Fibroblast of gingiva (primary cell): ENCODE results near the gene CYLD.

Experiments
- DNase-seq: peaks from one replicate; pipeline ENCODE4 v3.0.0-alpha.2; 2011; ENCODE audit warnings: low read depth

The CYLD gene

GRCh38 chr16:50781043-50781442, 39.2 kb downstream of the CYLD start:
- no peak for DNase-seq

GRCh38 chr16:50781518-50781917, 39.6 kb downstream of the CYLD start:
- no peak for DNase-seq

- no peak for DNase-seq
Observed at GRCh38 chr16:50789757-50790156, 47.9 kb downstream of the CYLD start.

GRCh38 chr16:50791522-50791921, 49.6 kb downstream of the CYLD start:
- no peak for DNase-seq

- no peak for DNase-seq
Observed at GRCh38 chr16:50796829-50797228, 54.9 kb downstream of the CYLD start.

- no peak for DNase-seq
Observed at GRCh38 chr16:50797456-50797855, 55.6 kb downstream of the CYLD start.

- DNase-seq = no peak
Observed at GRCh38 chr16:50800074-50800473, 58.2 kb downstream of the CYLD start.

- no peak for DNase-seq
Observed at GRCh38 chr16:50801036-50801435, 59.1 kb downstream of the CYLD start.

- DNase-seq = peak; percentile 27
Observed at GRCh38 chr16:50802000-50802399, 60.1 kb downstream of the CYLD start.

GRCh38 chr16:50802961-50803360, 61.1 kb downstream of the CYLD start:
- DNase-seq = no peak

GRCh38 chr16:50804290-50804907, 62.5 kb downstream of the CYLD start:
- DNase-seq = no peak

GRCh38 chr16:50806099-50807062, 64.5 kb downstream of the CYLD start:
- peak; percentile 82 for DNase-seq

GRCh38 chr16:50808929-50809538, 67.1 kb downstream of the CYLD start:
- DNase-seq = no peak

GRCh38 chr16:50809561-50809960, 67.7 kb downstream of the CYLD start:
- no peak for DNase-seq

- no peak for DNase-seq
Observed at GRCh38 chr16:50810241-50810965, 68.5 kb downstream of the CYLD start.

- DNase-seq = no peak
Observed at GRCh38 chr16:50812046-50812445, 70.2 kb downstream of the CYLD start.

- DNase-seq = peak; percentile 51
Observed at GRCh38 chr16:50812876-50813466, 71.1 kb downstream of the CYLD start.

- no peak for DNase-seq
Observed at GRCh38 chr16:50814052-50814451, 72.2 kb downstream of the CYLD start.

GRCh38 chr16:50814541-50814940, 72.7 kb downstream of the CYLD start:
- no peak for DNase-seq

GRCh38 chr16:50815382-50815781, 73.5 kb downstream of the CYLD start:
- DNase-seq = no peak

GRCh38 chr16:50816901-50817555, 75.1 kb downstream of the CYLD start:
- no peak for DNase-seq
